NCI-H1092 treated with DMSO at 0.1 percent for 48 hours (cell line): Measurements from ENCODE around the gene CARTPT.
A peak's percentile ranks its signal among the peaks of the same experiment; 100 is the strongest.

Source experiments
- DNase-seq: peaks from one replicate; lab custom pipeline; 2025; lab: John Stamatoyannopoulos, UW

Gene CARTPT

DNA sequence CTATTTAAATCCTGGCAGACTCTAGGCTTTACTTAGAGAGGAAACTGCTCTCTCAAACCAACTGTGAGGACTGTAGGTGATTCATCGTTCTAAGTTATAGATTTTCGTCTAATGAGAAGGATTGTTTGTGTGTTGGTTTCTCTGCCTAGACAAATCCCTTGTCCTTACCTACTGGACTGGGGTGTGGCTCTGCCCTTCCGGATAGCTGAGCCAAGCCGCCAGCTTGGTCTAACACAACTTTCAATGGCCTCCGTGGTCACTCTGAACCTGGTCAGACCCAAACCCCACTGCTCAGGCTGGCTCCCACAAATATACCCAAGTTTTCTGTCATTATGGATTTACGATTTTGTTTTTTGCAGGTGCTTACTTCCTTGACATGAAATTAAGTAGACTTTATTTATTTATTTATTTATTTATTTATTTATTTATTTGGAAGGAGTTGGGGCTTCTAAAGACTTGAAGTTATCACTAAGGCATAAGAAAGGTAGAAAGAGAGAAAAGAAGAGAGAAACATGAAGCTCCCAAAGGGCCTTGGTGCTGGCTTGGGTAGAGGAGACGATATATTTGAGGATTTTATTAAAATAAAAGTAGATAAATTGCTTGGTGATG, 19.0 kb downstream of the CARTPT start:
- DNase-seq, result no peak

DNA sequence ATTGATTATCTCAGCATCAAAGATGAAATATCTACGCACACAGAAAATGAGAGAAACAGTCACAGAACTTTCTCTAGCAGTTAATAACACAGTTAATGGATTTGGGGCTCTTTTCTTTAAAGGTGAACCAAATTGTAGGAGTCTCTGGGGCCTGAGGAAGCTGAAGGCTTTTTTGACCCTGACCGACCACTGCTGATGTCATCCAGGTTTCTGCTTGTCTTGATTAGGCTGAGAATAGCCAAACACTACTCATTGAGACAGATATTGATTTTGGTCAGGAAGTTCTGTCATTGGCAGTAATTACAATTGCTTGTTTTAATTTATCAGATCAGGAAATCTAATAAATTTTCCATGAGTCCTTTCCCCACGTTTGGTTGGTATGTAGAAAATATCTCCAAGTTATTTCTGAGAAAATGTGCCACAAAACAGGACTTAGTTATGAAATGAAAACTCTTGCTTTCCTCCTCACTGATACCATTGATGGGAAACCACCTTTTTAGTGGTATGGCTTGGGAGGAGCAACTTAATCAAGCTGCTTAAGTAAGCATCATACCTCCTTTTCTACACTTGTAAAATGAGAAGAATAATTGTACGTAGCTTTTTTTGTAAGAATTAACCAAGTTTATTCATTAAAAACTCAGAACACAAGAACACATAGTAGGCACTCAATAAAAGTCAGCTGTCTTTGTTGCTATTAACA, 19.7 kb downstream of the CARTPT start:
- no peak for DNase-seq

DNA sequence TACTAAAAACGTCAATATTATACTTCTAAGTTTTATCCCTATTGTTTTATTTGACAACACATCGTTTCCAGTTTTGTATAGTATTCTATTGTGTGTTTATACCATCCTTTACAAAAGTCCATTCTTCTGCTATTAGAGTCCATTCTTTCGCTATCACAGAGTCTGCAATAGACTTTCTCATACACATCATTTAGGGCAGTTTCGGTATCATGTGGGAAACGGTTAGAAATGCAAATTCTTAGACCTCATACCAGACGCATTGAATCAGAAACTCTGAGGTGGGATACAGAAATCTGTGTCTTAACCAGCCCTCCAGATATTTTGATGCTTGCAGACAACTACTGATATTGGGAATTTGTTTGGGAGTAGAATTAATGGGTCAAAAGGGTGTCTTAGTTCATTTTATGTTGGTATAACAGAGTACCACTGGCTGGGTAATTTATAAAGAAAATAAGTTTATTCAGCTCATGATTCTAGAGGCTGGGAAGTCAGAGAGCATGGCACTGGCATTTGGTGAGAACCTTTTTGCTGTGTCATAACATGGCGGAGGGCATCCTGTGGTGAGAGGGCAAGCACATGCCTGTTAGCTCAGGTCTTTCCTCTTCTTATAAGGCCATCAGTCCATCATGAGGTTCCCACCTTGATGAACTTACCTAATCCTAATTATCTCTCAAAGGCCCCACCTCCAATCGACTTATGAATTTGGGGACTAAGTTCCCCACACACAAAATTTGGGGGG, 21.1 kb downstream of the CARTPT start:
- no peak for DNase-seq

DNA sequence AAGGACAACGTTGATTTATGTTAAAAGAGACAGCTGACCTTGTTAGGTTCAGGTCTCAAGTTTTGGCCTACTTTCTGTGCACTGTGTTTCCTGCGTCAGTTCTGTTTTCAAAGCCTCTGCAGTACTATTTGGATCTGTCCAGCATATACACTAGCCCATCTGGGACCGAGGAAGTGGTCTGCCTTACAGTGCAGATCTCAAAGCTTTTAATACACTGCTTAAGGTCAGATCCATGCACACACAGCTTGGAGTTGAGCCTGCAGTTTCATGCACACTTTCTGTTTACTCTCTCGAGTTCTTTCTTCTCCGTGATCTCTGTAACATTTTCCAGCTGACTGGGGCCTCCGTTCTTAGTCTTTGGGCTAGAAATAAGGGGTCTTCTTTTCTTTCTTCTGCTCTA, 24.1 kb downstream of the CARTPT start:
- DNase-seq, result no peak

DNA sequence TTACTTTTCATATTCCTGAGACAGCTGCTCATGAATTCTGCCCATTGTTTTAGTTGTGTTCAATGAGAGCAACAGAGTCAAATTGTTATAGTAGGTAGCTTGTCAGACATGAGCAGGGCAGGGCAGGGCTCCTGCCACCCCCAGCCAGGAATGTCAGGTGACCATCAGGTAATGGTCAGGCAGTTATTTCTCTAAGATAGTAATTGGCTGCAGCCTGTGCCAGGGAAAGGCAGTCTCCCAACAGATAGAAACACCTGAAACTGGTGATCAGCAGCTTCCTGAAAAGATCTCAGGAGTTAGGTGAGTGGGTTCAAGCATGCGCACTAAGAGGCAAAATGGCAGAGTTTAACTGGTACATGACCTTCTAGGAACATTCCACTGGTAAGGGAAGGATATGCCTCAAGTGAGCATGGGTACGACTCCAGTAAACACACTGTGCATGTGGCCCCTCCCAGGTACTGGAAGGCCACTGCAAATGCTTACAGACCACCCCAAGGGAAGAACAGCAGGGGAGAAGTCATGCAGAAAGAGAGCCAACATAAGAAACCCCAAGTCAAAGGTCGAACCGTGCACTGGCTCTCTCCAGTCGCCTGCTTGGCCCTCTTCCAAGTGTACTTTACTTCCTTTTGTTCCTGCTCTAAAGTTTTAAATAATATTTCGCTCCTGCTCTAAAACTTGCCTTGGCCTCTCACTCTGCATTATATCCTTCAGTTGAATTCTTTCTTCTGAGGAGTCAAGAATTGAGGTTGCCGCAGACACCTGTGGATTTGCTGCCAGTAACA, 25.1 kb downstream of the CARTPT start:
- DNase-seq, result no peak

DNA sequence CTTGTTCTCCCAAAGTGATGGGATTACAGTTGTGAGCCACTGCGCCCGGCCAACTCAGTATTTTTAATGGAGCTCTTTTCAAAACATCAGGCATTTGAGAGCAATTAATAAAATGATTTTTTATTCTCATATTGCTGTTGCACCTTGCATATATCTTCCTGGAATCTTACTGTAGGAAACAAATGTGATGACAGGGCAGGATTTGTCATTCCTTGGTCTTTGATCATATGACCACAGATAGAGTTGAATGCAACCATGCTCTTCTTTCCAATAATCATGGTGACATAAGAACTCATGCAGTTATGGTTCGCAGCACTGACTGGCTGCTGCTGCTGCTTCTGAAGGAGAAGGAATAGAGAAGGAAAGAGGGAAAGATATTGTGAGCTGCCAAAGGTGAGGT, 28.1 kb downstream of the CARTPT start:
- DNase-seq, result no peak

DNA sequence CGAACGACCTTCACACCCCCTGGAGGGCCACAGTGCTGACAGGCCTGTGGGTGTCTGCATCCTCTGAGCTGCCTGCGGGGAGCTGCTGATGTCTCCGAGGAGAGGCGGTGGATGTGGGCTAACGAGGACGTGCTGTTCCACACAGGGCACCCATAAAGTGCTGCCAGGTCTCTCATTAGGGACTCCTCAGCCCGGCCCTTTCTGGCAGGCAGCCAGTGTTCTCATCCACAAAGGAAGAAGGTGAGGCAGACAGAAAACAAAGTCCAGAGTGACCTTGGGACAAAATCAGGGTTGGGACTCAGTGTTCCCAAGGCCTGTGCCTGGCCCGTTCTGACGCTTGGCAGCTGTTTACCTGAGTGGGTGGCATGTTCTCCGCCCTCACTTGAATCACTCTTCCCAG, 29.3 kb downstream of the CARTPT start:
- no peak for DNase-seq

DNA sequence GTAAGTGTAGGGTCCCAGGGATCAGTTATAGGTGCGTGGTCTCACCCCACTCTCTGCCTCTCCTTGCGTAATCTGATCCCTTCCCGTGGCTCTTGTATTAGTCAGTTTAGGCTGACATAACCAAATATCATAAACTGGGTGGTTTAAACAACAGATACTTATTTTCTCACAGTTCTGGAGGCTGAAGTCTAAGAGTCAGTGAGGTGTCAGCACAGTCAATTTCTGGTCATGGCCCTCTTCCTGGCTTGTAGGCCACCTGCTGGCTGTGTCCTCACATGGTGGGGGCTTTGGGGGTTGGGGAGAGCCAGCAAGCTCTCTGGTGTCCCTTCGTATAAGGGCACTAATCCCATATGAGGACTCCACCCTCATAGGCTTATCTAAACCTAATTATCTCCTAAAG, 32.3 kb downstream of the CARTPT start:
- DNase-seq, result no peak

DNA sequence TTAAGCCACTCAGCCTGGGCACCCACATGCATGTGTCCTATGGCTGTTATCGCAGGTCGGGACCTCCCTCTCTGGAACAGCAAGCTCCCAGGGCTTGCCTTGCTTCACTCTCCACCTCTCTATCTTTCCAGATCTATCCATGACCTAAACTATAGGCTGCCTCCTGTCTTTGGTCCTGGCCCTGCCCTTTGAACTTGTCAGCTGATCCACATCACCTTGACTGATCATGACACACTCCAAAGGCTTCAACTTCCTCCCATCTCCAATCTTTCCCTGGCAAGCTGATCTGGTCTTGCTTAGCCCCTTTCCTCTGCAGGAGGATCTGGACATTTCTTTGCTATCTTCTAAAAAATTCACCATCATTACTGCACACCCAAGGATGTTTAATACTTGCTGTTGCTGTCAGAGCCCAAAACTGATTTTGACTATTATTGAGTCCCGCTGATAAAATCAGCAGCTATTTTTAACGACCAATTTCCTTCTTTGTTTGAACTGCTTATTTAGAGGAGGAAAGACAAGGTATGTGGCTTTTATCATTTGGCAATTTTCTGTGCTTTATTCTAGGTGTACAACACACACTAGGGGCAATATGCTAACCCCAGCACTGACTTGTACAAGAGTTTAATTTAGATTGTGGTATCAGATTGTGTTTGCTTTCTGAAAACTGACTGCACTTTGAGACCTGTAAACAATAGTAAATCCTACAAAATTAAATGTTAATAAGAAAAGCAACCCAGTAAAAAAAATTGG, 33.5 kb downstream of the CARTPT start:
- no peak for DNase-seq

DNA sequence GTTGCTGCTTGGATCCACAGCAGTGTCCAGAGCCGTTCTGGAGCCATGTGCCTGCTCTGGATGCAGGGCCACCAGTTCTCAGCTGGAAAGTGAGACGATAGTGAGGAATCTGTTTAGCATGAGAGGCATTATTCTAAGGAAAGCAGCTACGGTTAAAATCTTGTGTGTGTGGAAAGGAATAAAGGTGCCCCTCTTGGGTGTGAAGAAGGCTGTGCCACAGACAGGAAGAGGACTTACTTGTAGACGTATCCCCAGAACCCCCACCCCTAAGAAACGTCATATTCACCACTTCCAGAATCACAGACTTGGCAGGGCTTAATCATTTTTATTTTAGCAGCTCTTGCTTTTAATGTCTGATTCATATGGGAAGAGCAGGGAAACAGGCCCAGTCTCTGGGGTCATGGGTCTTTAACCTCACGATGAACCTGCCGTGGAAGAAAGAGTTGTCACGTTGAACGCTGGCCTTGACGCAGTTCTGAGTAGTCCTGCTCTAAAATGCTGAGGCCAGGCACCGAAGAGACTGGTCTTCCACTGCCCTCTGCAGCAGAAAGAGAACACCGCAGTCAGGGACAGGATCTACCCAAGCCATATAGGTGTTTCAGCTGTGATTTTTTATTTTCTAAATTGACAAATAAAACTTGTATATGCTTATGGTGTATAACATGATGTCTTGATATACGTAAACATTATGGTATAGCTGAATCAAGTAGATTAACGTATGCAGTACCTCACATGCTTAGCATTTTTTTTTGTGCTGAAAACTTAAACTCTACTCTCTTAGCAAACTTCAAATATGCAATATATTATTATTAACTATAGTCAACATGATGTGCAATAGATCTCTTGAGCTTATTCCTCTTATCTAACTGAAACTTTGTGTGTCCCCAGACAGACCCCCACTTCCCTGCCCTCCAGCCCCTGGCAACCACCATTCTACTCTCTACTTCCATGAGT, 38.8 kb downstream of the CARTPT start:
- DNase-seq, result peak; percentile 25

DNA sequence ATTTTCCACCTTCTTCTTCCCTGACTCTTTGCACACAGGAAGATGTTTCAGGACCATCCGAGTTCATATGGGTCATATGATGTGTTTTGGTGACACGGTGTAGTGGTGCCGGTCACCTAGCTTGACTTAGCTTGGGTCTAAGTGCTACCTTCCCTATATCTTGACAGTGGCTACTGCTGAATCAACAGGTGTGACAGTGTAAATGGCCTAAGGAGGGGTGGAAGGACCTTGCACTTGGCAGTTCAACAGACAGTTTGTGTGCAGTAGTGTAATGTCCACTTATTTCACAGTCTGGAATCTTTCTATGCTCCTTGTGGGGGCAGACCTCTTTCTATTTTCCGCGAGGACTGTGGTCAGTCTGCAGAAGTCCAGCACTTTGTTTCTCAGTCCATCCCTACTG, 43.8 kb downstream of the CARTPT start:
- DNase-seq, result no peak

DNA sequence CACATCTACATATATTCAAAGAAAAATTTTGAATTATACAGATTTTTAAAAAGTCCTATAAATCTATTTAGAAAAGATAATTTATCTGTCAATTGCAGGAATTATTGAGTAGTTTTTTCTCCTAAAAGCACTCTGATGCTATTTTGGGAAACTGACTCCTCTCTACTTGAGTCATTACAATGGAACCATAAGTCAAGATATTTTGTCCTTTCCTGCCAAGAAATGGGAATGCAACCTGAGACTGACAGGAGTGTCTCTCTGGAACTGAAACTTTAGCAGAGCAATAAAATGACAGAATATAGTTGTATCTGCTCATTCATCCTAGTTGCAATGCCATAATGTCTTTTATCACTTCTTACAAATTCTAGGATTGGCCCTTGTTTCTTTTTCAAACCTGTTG, 48.6 kb downstream of the CARTPT start:
- no peak for DNase-seq

DNA sequence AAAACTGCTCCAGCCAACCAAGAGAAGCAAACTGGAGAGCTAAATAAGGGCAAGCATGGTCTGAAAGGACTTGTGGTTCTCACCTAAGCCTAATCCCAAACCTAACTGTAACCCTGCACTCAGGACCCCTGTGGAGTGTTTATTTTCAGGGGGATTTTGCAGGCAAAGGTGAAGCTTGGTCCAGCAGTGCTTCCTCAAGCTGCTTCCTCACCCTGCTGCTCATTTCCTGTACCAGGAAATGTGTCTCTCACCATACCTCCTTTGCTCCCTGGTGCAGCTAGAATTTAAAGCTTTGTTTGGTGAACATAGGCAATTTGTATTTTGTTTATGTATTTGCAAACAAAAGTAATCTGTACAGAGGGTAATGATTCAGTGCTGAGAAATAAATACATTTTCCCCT, 50.2 kb downstream of the CARTPT start:
- no peak for DNase-seq

DNA sequence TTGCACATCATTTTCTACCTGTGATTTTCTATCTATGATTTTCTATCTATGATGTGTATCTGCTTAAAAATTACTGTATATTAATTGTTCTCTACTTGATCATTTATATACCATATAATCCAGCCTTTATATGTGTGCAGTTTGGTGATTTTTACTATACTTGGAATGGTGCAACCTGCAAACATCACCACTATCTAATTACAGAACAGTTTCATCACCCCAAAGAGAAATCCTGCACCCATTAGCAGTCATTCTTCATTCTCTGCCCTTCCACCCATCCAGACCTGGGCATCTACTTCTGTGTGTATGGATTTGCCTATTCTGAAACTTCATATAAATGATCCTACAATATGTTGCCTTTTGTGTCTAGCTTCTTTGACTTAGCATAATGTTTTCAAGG, 51.3 kb downstream of the CARTPT start:
- DNase-seq, result no peak
